SK-N-MC (cell line): ENCODE measurements around the gene IL4R.

Experiments
- EZH2 ChIP-seq: fragments of 200-600 bp; sonication (generic); IDR thresholded peaks from one replicate; pipeline ENCODE4 v1.6.1; 2017; ENCODE audit warnings: antibody characterized with exemption
- FOXP2 ChIP-seq: optimal IDR thresholded peaks from 2 replicates; pipeline ENCODE3; 2011; ENCODE audit warnings: mild to moderate bottlenecking, moderate library complexity; ENCODE audit not compliant: insufficient read depth; ENCODE audit errors: extremely low read length, control extremely low read depth
- POLR2AphosphoS5 ChIP-seq: IDR thresholded peaks from 2 replicates; pipeline ENCODE4 v1.6.1; 2012; ENCODE audit warnings: mild to moderate bottlenecking, low read depth, low read length, borderline replicate concordance

GRCh38 chr16:27310576-27311447 is 3.0 kb upstream of the IL4R start:
- no peak for TF ChIP-seq POLR2AphosphoS5
- TF ChIP-seq EZH2 = no peak
- TF ChIP-seq FOXP2 = no peak
